ENCODE measurements around the gene MEN1.

Gene MEN1

GRCh38 chr11:64853709-64854108 lies 43.4 kb upstream of the MEN1 start (continued):
- TF ChIP-seq ZNF18 (tag by site-specific recombination; IDR thresholded peaks at IDR 0.05), result no peak
- TF ChIP-seq ZNF623 (tag by site-specific recombination; IDR thresholded peaks at IDR 0.05), result no peak
- TF ChIP-seq ZSCAN16 (tag by site-specific recombination; IDR thresholded peaks at IDR 0.05), result no peak
- no peak for TF ChIP-seq ZNF202 (tag by site-specific recombination; IDR thresholded peaks at IDR 0.05; ENCODE audit: borderline replicate concordance)
- no peak for TF ChIP-seq GLI2 (tag by site-specific recombination; IDR thresholded peaks at IDR 0.05; ENCODE audit: borderline replicate concordance, low read depth)
- no peak for TF ChIP-seq ZNF354C (tag by site-specific recombination; IDR thresholded peaks at IDR 0.05; ENCODE audit: borderline replicate concordance, low read depth)
- TF ChIP-seq ZNF677 (tag by site-specific recombination; IDR thresholded peaks at IDR 0.05), result no peak
- TF ChIP-seq ZNF37A (tag by site-specific recombination; IDR thresholded peaks at IDR 0.05), result no peak
- no peak for TF ChIP-seq ZNF24 (tag by site-specific recombination; IDR thresholded peaks at IDR 0.05)
- TF ChIP-seq ZNF302 (tag by site-specific recombination; IDR thresholded peaks at IDR 0.05; ENCODE audit: low read depth), result no peak
- no peak for TF ChIP-seq ZNF138 (tag by site-specific recombination; IDR thresholded peaks at IDR 0.05; ENCODE audit: borderline replicate concordance)
- no peak for TF ChIP-seq ZNF221 (tag by site-specific recombination; IDR thresholded peaks at IDR 0.05; ENCODE audit: borderline replicate concordance)
- no peak for TF ChIP-seq TSHZ1 (tag by site-specific recombination; IDR thresholded peaks at IDR 0.05; ENCODE audit: borderline replicate concordance)

- ChIA-PET CTCF (interaction anchor here (0.6 to 8.0 kb wide), 8 partner anchors 9 to 264 kb away, joined by 3 to 83 read pairs (median 4); partner anchors contain the start of genes CDC42BPG, EHD1 and ZNHIT2), POLR2A (interaction anchor here (0.8 to 1.3 kb wide), 2 partner anchors 9 to 25 kb away, joined by 3 read pairs; no protein-coding TSS in a partner anchor)
- Histone ChIP-seq H3K4me3 (ENCODE audit: low read depth, low read length) (no peak overlapping the region), H3K9me3 (ENCODE audit: control insufficient read depth, insufficient read depth, low read depth, low read length) (no peaks in the 10 kb centered on the region), H3K4me1 (ENCODE audit: control insufficient read depth, insufficient read depth, low read length) (no peaks in the 10 kb centered on the region), H3K36me3 (ENCODE audit: control insufficient read depth in 2 of 2, insufficient read depth in 1 of 2, low read length in 2 of 2) (peaks cover 0 to 19% of the 10 kb centered on the region in 2 experiments; a peak in 1 of 3 replicates), H3K27ac (ENCODE audit: extremely low read depth, low read depth, low read length) (no peak overlapping the region)
- TF ChIP-seq ZFHX2 (tag by site-specific recombination; conservative IDR thresholded peaks at IDR 0.05), result 0 out of 2 replicates have a peak, but pooled peaks have one; percentile 17
- no peak for TF ChIP-seq KLF16 (tag by site-specific recombination; IDR thresholded peaks at IDR 0.05)
Observed at GRCh38 chr11:64852804-64853509, 42.6 kb upstream of the MEN1 start.

GRCh38 chr11:64851831-64852351 lies 41.5 kb upstream of the MEN1 start:
- no peaks in the 10 kb centered on the region for H3K9me3 ChIP-seq (ENCODE audit: control insufficient read depth, insufficient read depth, low read depth, low read length)
- peaks cover 0 to 16% of the 10 kb centered on the region in 2 experiments; a peak in 1 of 3 replicates for H3K36me3 ChIP-seq (ENCODE audit: control insufficient read depth in 2 of 2, insufficient read depth in 1 of 2, low read length in 2 of 2)
- CTCF ChIA-PET, result interaction anchor here (1.3 to 8.0 kb wide), 2 partner anchors 23 to 35 kb away, joined by 3 to 83 read pairs; no protein-coding TSS in a partner anchor
- POLR2A ChIA-PET, result interaction anchor here (0.7 to 1.2 kb wide), 3 partner anchors 29 to 917 kb away, joined by 3 read pairs; no protein-coding TSS in a partner anchor
- no peak overlapping the region for H3K27ac ChIP-seq (ENCODE audit: extremely low read depth, low read depth, low read length)
- H3K4me1 ChIP-seq (ENCODE audit: control insufficient read depth, insufficient read depth, low read length), result no peaks in the 10 kb centered on the region
- TF ChIP-seq ZNF692 (tag by site-specific recombination; IDR thresholded peaks at IDR 0.05) (peak; percentile 51; the same call in 1 of the 2 replicates), ZNF280C (tag by site-specific recombination; IDR thresholded peaks at IDR 0.05) (no peak), KLF1 (tag by site-specific recombination; IDR thresholded peaks at IDR 0.05) (0 out of 2 replicates have a peak, but pooled peaks have one; percentile 21)
- no peak overlapping the region for H3K4me3 ChIP-seq (ENCODE audit: low read depth, low read length)

Data from HEK293 (cell line).